Inflammatory macrophage treated with lipopolysaccharide for 1 hour (primary cell): ENCODE results near the gene PUSL1.

Experiments used
- DNase-seq, 2 donors: peaks; one replicate each; pipeline ENCODE4 v3.0.0-alpha.2; 2020 to 2022

Gene PUSL1

GRCh38 chr1:1307923-1308755 is at the start of gene PUSL1, which contains the start of gene ACAP3:
Gene PUSL1, plus strand, starts transcription at chr1:1308597. Its CDS starts 47 bp downstream, at chr1:1308644.
Gene ACAP3, minus strand, starts transcription at chr1:1307930. Its CDS starts 115 bp downstream, at chr1:1307815.
- DNase-seq, result peak; percentile 85 to 89

GRCh38 chr1:1259119-1259488 is 49.3 kb upstream of the PUSL1 start:
- DNase-seq, result no peak

GRCh38 chr1:1259540-1259939 is 48.9 kb upstream of the PUSL1 start:
- DNase-seq, result no peak

- DNase-seq, result peak in 1 of 2 donors; percentile 22
Measured at GRCh38 chr1:1259951-1260600, 48.3 kb upstream of the PUSL1 start.

GRCh38 chr1:1260843-1261560 is 47.4 kb upstream of the PUSL1 start:
- no peak for DNase-seq

GRCh38 chr1:1262071-1262470 is 46.3 kb upstream of the PUSL1 start:
- DNase-seq, result no peak

- no peak for DNase-seq
Measured at GRCh38 chr1:1262758-1263157, 45.6 kb upstream of the PUSL1 start.

GRCh38 chr1:1264026-1264425 is 44.4 kb upstream of the PUSL1 start:
- no peak for DNase-seq

GRCh38 chr1:1264868-1265272 is 43.5 kb upstream of the PUSL1 start:
- DNase-seq, result no peak

GRCh38 chr1:1267488-1268283 is 40.7 kb upstream of the PUSL1 start:
- no peak for DNase-seq

- no peak for DNase-seq
Measured at GRCh38 chr1:1268284-1268682, 40.1 kb upstream of the PUSL1 start.

GRCh38 chr1:1270813-1271212 is 37.6 kb upstream of the PUSL1 start:
- DNase-seq, result peak in 1 of 2 donors; percentile 30

- DNase-seq, result no peak
Measured at GRCh38 chr1:1272341-1273208, 35.8 kb upstream of the PUSL1 start.

- DNase-seq, result peak in 1 of 2 donors; percentile 27
Measured at GRCh38 chr1:1273209-1273511, 35.2 kb upstream of the PUSL1 start.

GRCh38 chr1:1273512-1274298 is 34.7 kb upstream of the PUSL1 start, which contains the start of gene UBE2J2:
Gene UBE2J2, minus strand, starts transcription at chr1:1273854. Its CDS starts 5,862 bp downstream, at chr1:1267992.
- DNase-seq, result peak; percentile 78 to 86

- no peak for DNase-seq
Measured at GRCh38 chr1:1274299-1274930, 34.0 kb upstream of the PUSL1 start.

GRCh38 chr1:1274931-1275431 is 33.4 kb upstream of the PUSL1 start:
- no peak for DNase-seq

GRCh38 chr1:1275836-1276235 is 32.6 kb upstream of the PUSL1 start:
- no peak for DNase-seq

GRCh38 chr1:1278620-1279019 is 29.8 kb upstream of the PUSL1 start:
- no peak for DNase-seq

GRCh38 chr1:1279028-1279427 is 29.4 kb upstream of the PUSL1 start:
- no peak for DNase-seq
